SK-N-SH (cell line): ENCODE data around the gene GEMIN7.

ENCODE experiments used
- CTCF ChIP-seq: fragments of 200-600 bp; sonication (generic); IDR thresholded peaks from 2 replicates; pipeline ENCODE4 v1.6.1; 2017; ENCODE audit warnings: antibody characterized with exemption, mild to moderate bottlenecking, moderate library complexity
- EZH2phosphoT487 ChIP-seq: fragments of 200-600 bp; sonication (generic); IDR thresholded peaks from 2 replicates; pipeline ENCODE4 v1.6.1; 2017; ENCODE audit warnings: low read depth, mixed run types, mild to moderate bottlenecking, antibody characterized with exemption, moderate library complexity, borderline replicate concordance
- SIN3A ChIP-seq: IDR thresholded peaks from 2 replicates; pipeline ENCODE4 v1.6.1; 2012; ENCODE audit warnings: low read depth, mild to moderate bottlenecking, low read length, moderate library complexity, borderline replicate concordance
- TF ChIP-seq, protein P1 (sequence below): IDR thresholded peaks from 2 replicates; pipeline ENCODE4; 2012

DNA sequence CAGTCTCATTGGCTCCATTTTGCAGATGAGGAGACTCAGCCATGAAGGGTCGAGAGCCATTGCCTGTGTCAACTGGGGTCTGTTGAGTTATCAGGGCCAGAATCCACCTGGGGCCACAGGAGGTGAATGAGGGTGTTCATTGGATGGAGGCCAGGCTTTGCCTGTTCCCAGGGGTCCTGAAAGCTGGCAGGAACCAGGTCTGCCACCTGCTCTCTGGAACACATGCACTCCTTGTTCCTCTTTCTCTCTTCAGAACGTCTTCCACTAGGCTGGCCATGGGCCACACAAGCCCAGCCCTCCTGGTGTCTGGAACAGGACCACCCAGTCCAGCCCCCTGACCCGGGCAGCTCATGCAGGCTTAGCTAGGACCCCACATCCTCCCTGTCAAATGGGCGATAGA is 35.1 kb downstream of the GEMIN7 start:
- TF ChIP-seq EZH2phosphoT487: no peak
- TF ChIP-seq, protein P1, sequence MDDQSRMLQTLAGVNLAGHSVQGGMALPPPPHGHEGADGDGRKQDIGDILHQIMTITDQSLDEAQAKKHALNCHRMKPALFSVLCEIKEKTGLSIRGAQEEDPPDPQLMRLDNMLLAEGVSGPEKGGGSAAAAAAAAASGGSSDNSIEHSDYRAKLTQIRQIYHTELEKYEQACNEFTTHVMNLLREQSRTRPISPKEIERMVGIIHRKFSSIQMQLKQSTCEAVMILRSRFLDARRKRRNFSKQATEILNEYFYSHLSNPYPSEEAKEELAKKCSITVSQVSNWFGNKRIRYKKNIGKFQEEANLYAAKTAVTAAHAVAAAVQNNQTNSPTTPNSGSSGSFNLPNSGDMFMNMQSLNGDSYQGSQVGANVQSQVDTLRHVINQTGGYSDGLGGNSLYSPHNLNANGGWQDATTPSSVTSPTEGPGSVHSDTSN: no peak
- TF ChIP-seq CTCF: no peak
- no peak for TF ChIP-seq SIN3A
